ENCODE measurements around the gene TNFRSF4. TPM values are rescaled to one million over a fixed set of nuclear protein-coding genes. Genes with fewer than 3 reads are reported as not detected.
"Not testable (repeated sequence)": the region's sequence is repeated elsewhere in the genome, so short reads cannot be mapped to it uniquely, and the experiment has no call there.

TNFRSF4 gene
- total RNA-seq, 1 experiment from 2014 or later, result 0.88 TPM

DNA sequence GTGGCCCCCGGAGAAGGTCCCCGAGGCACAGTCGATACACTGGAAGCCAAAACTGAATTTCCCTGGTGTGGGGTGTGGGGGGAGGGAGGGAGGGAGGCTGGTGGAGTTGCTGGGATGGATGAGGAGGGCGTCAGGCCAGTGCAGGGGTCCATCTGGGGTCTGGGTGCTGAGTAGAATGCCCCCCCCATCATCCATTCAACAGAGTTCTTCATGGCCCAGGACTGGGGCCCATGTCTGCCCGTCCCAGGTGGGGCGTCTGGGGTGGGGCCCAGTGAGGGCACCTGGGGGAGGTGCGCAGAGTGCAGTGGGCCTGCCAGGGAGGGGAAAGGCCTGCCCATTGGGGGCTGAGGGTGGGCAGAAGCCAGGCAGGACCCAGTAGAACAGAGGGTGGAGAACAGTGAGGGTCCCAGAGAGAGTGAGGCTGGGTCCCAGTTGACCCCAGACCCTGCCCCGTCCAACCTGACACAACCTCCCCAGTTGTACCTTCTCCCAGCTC, 9.5 kb downstream of the TNFRSF4 start:
- no peak for DNase-seq (ENCODE audit: low read depth)

DNA sequence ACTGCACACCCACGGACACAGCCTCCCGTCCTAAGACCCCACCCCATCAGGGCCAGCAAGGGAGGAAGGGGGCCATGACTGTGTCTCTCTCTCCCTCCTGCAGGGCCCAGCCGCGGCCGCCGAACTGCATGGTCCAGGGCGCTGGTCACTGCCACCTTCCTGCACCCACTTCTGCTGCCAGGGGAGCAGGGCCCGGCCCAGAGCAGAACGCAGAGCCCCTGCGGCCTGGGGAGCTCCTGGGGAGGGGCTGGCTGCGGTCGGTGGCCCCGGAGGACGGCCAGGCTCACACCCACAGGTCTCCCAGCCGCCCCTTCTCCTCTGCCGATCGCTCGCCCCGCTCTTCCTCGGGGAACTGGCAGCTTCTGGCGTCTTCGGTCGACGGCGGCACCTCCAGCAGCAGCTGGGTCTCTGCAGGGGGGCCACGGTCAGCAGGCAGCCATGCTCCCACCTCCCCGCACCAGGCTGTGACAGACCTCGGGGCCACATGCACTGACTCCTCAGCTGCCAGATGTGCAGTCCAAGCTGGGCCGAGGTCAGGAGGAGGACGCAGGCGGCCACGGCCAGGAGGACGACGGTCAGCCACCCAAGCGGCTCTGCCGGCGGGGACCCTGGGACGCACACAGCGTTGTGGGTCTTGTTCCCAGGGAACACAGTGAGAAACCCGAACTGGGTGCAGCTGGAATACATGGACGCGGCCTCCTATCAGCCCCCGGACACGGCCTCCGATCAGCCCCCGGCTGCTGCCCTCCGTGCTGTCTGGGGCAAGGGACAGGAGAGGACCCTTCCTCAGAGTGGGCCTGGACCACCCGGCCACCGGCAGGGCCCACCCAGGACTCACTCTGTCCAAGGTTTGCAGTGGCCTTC, 10.2 kb downstream of the TNFRSF4 start:
- no peak for DNase-seq (ENCODE audit: low read depth)

DNA sequence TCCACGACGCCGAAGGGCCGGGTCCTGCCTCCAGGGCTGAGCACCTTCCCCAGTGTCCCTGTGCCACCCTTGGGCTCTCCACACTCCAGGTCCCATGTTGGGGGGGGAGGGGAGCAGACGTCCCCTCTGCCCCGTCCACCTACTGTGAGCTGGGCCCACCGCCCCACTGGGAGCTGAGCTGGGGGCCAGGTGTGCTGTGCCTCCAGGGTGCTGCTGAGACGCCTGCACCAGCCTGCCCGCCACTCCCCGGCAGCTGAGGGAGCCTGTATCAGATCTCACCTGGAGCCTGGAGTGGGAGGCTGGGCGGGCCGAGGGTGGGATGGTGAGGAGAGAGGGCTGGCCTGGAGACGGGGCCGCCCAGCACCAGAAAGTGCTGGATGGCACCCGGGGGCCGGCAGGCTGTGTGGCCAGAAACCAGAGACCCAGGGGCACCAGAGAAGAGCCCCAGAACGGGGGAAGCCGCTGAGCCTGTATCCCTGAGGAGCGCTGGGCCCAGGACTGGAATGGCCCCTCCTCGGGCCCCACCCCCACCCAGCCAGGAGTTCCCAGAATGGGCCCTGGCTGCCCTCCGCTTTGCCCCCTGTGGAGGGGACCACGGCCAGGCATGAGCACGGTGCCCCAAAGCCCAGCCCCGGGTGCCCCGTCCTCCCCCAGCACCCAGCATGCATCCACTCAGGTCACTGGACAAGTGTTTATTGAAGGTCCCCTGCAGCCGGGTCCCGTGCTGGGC, 11.0 kb downstream of the TNFRSF4 start:
- no peak for DNase-seq (ENCODE audit: low read depth)

DNA sequence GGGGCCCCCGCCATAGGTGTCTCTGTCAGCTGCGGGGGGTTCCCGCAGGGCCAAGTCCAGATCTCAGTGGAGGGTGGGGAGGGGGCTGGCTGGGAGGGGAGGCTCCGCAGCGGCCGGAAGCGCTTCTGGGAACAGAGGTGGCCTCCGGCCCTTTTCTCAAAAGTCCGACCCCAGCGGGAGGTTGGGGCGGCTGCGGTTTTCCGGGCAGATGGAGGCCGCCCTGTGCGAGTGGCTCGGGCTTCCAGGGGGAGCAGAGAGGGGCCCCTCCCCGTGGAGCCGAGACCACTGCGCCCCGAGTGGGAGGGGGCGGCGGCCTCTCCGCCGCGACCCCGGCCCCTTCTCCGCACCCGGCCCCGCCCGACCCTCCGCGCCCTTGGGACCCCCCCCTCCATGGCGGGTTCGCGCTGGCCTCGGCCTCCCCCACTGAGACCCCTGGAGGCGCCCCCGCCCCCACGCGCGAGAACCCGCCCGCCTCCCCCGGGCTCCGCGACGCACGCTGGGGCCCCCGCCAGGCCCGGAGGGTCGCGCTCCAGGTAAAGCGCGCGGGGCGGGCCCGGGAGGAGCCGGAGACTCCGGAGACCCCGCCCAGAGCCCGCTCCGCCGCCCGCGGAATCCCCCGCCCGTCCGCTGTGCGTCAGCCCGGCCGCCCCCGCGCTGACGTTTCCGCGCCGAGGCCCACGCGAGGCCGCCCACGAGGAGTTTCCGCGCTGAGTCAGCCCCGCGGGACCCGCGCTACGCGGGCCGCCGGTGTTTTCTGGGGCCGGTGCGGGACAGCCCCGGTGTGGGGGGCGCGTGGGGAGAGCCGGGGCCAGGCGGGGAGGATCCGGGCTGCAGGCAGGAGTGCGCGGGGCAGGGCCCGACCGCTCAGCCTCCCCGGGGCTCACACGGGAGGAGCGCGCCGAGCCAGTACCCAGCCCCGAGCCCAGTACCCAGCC, 12.8 kb downstream of the TNFRSF4 start:
- DNase-seq (ENCODE audit: low read depth), result no peak

DNA sequence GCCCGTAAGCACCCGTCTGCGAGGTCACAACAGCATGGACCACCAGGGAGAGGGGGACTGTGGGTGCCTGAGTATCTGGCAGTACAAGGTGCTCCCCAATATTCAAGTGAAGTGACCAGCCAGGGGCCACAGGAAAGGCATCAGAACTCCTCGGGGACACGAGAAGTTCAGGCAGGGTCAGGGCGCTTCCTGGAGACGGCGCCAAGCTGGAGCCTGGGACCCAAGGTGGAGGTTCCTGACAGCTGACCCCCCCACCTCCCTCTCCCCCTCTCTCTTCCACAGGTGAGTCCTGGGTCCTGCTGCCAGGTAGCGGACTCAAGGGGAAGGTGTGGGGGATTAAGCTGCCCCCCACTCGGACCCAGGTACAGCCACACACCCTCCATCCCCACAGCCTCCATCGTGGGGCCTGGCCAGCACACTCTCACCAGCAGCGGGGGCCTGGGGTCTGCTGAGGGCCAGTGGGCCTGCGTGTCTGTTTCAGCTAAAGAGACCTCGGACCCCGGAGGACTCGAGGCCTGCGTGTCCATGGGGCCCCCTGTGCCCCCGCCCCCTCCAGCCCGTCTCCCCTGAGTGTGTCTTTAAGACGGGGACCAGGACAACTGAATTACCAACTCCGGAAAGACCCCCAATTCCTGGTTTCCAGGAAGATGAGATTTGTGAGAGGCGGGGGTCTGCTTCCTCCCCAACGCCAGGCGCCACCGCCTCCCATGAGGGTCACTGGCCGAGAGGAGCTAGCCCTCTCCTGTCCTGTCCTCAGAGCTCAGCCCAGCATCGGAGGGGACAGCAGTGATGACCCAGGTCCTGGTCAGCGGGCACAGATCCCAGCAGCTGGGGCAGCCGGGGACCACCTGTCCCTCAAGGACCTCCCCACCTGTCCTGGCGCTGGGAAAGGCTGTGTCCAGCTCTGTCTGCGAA, 13.7 kb downstream of the TNFRSF4 start:
- DNase-seq (ENCODE audit: low read depth), result no peak

DNA sequence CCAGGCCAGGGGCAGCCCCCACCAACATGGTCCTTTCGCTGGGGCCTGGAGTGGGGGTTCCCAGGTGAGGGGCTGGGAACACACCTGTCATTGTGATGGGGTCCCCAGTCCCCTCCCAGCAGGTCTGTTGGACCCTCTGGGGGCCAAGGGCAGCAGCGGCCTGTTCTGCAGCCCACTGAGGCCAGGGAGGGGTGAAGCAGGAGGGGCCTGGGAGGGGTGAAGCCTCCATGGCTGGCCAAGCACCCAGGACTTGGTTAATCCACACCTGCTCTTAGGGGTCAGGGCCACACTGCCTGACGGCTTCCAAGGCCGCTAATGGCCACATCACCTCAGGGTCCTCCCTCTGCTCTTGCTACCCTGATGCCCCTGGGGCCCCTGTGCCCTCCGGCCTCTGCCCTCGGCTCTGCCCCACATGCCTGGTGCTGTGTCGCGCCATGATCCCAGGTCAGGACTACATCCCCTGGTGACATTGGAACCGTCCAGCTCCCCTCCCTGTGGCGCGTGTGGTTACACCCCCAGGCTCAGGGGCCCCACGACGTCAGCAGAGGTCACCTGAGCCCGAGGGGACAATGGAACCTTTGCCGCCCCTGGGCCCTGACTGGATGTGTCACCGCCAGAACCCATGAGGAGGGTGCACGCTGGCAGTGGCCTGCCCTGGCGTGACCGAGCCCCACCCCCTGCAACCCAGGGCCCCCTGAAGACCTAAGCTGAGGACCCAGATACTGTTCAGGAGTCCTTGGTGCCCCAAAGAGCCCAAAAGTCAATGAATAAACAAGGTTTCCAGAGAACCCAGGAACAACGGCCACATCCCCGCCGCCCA, 14.6 kb downstream of the TNFRSF4 start:
- DNase-seq (ENCODE audit: low read depth), result no peak

DNA sequence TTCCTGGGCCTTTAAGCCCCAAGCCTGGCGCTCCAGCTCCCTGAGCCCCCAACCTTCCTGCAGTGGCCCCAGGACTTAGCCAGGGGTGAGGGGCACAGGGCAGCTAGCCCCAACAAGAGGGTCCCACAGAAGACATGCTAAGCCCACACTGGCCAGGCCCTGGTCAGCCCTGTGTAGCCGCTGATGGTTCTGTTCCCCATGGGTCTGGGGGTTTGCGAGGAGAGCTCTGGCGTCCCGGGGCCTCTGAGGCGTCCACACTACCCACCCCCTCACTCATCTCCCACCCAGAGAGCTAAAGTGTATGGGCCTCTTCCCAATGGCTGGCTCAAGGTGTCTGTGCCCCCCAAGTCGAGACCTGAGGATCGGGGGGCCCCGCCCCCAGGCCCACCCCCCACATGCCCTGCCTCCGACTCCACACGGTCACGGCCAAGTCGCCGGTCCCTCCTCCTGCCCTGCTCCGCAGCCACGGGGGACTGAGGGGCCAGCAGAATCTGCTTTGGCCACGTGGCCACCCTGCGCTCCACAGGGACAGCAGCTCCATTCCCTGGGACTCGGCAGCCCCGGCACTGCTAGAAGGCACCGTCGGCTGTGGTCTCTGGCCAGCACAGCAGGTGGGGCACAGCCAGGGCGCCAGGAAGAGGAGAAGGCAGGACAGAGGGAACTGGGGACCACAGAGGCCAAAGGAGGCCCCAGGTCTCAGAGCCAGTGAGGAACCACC, 15.4 kb downstream of the TNFRSF4 start:
- no peak for DNase-seq (ENCODE audit: low read depth)

DNA sequence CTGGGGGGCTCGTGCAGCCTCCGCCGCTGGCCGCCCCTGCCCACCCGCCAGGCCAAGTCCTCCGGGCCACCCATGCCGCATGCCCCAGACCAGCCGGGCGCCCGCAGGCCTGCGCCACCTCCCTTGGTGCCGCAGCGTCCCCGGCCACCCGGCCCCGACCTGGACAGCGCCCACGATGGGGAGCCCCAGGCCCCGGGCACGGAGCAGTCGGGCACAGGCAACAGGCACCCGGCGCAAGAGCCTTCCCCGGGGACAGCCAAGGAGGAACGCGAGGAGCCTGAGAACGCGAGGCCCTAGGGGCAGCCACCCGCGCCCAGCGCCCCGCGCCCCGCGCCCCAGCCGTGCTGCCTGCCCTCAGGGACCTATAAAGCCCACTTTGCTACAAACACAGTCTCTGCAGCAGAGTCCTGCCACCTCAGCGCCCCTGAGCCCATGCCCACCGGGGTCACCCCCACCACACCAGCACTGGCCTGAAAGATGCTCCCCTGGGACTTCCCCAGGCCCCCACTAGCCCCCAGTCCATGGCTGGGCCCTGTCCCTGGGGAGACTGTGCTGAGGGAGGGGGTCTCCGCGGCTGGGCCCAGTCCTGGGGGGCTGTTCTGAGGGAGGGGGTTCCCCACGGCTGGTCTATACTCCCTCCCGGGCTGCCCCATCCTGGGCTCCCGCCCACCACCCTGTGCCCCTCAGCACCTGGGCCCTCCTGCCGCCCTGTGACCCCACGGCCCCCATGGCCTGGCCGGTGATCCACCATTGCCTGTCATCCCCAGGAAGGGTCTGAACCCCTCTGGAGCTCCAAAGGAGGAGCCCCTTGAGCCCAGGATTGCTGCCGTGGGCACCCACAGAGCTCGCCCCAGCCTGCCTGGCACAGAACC, 16.2 kb downstream of the TNFRSF4 start:
- no peak for DNase-seq (ENCODE audit: low read depth)

DNA sequence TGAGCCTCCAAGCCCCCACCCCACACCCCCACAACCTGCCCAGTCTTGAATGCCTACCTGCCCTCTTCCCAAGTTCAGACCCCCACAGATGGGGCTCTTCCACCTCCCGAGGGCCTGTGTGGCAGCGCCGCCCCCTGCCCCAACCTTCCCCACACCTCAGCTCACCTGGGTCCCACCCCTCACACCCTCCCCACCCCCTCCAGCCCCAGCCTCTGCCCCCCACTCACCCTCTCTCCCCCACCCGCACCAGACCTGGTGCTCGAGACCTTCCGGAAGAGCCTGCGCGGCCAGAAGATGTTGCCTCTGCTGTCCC, 16.8 kb downstream of the TNFRSF4 start:
- DNase-seq (ENCODE audit: low read depth), result no peak

DNA sequence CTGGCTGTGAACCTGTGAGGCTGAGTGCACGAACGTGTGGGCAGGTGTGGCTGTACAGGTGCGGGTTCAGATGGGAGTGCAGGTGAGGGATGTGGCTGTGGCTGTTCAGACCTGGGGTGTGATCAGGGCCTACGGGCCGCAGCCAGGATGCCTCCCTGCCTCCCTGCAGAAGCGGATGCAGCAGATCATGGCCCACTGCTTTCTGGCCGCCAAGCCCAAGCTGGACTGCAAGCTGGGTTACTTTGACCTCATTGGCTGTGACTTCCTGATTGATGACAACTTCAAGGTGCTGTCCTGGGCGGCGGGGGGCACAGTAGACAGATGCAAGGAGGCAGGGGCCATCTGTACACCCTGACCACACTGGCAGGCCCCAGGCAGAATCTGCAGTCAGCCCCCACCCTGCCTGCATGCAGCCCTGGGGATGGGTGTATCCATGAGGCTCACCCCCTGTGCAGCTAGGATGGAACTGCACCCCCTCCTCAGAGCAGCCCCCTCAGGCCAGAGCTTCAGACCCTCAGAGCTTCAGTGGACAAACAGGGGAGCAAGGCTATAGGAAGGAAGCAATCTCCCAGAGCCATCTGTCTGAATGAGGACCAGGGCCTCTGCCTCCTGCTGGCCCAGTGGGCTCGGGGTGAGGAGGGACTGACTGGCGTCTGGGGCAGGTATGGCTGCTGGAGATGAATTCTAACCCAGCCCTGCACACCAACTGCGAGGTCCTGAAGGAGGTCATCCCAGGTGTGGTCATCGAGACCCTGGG, 17.3 kb downstream of the TNFRSF4 start:
- no peak for DNase-seq (ENCODE audit: low read depth)

DNA sequence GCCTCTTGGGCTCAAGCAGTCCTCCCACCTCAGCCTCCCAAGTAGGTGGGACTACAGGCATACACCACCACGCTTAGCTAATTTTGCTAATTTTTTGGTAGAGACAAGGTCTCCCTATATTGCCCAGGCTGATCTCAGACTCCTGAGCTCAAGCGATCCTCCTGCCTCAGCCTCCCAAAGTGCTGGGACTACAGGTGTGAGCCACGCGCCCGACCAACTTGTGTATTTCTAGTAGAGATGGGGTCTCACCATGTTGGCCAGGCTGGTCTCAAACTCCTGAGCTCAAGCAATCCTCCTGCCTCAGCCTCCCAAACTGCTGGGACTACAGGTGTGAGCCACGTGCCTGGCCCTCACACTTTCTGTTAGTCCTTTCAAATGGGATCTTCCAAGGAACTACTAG, 18.2 kb downstream of the TNFRSF4 start:
- not testable (repeated sequence) for DNase-seq (ENCODE audit: low read depth)

DNA sequence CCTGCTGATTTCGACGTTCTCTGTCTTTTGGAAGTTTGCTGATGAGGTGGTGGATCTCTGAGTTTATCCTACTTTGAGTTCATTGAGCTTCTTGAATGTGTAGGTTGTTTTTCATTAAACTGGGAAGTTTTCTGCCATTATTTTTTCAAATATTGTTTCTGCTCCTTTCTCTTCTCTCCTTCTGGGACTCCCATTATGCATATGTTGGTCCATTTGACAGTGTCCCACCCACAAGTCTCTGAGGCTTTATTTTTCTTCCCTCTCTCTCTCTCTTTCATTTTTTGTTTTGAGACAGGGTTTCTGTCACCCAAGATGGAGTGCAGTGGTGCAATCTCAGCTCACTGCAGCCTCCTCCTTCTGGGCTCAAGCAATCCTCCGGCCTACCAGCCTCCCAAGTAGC, 19.2 kb downstream of the TNFRSF4 start:
- no peak for DNase-seq (ENCODE audit: low read depth)

DNA sequence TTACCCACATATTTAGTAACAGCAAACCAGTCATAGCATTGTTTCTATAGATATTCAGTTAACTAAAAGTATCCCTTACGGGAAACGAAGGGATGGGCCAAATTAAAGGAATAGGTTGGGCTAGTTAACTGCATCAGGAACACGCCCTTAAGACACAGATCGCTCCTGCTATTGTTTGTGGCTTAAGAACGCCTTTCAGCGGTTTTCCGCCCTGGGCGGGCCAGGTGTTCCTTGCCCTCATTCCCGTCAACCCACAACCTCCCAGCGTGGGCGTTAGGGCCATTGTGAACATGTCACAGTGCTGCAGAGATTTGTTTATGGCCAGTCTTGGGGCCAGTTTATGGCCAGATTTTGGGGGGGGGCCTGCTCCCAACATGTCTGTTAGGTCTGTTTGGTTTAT, 22.2 kb downstream of the TNFRSF4 start:
- no peak for DNase-seq (ENCODE audit: low read depth)

DNA sequence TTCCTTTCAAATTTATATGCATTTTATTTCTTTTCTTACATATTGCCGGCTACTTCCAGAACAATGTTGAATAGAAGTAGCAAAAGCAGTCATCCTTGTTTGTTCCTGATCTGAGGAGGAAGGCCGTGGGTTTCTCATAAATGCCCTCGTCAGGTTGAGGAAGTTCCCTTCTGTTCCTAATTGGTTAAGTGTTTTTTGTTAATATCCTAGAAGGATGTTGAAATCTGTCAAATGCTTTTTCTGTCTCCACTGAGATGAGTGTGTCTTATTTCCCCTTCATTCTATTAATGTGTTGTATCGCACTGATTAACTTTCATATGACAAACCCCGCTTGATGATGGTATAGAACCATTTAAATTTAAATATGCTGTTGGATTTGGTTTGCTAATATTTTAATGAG, 24.8 kb downstream of the TNFRSF4 start:
- no peak for DNase-seq (ENCODE audit: low read depth)

DNA sequence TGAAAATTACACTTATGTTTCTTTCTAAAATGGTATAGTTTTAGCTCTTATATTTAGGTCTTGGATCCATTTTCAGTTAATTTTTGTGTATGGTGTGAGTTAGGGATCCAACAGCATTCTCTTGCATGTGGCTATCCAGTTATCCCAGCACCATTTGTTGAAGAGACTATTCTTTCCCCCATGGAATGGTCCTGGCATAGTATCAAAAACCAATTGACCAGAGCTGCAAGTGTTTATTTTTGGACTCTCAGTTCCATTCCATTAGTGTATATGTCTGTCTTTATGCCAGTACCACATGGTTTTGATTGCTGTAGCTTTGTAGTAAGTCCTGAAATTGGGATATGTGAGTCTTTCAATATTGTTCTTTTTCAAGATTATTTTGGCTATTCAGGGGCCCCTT, 26.0 kb downstream of the TNFRSF4 start:
- DNase-seq (ENCODE audit: low read depth), result no peak

DNA sequence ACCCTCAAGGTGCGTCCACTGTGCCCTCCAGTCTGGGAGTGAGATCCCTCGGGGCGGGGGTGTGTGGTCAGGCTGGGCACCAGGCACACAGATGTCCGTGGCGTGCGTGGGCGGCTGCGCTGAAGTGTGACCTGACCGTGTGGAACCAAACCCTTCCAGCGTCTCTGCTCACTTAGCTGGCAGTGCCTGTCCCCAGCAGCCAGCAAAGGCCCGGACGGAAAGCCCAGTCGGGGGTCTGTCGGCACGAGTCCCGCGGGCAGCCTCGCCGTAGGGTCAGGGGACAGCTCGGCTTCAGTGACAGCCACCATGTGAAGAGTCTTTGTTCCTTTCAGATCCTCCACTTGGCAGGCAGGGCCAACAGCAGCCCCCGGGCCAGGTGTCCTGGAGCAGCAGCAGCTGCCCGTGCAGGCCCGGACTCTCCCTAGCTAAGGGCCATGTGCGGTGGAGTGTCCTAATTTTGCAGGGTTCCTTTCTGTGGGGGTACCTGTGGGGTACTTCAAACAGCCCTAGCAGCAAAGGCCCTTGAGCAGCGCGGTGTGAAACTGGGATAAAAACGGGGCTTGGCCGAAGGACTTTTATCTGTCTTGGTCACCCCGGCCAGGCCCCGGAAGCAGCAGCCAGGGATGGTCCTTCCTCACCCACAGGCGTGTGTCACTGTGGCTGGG, 28.7 kb downstream of the TNFRSF4 start:
- no peak for DNase-seq (ENCODE audit: low read depth)
